ENCODE results near the gene IL31RA.

The IL31RA gene

GRCh38 chr5:55904152-55904551, 53.0 kb downstream of the IL31RA start:
- Mint-ChIP-seq H3K4me3 (no peak overlapping the region), H3K36me3 (ENCODE audit: low read depth) (no peaks in the 10 kb centered on the region)

GRCh38 chr5:55905251-55905650, 54.1 kb downstream of the IL31RA start:
- Mint-ChIP-seq H3K36me3 (ENCODE audit: low read depth) (no peaks in the 10 kb centered on the region), H3K27ac (no peak overlapping the region), H3K4me1 (peaks cover 9% of the 10 kb centered on the region), H3K4me3 (no peak overlapping the region), H3K27me3 (ENCODE audit: low read depth) (no peaks in the 10 kb centered on the region), H3K9me3 (no peaks in the 10 kb centered on the region)
- no peak for TF ChIP-seq CTCF (IDR thresholded peaks at IDR 0.05; ENCODE audit: unreplicated experiment in 3 of 3)

More at GRCh38 chr5:55904152-55904551, 53.0 kb downstream of the IL31RA start:
- no peak for TF ChIP-seq CTCF (IDR thresholded peaks at IDR 0.05; ENCODE audit: unreplicated experiment in 3 of 3)
- H3K9me3 Mint-ChIP-seq = no peaks in the 10 kb centered on the region
- H3K4me1 Mint-ChIP-seq = peaks cover 9% of the 10 kb centered on the region
- no peaks in the 10 kb centered on the region for H3K27me3 Mint-ChIP-seq (ENCODE audit: low read depth)
- no peak overlapping the region for H3K27ac Mint-ChIP-seq

GRCh38 chr5:55907927-55908326, 56.8 kb downstream of the IL31RA start:
- Mint-ChIP-seq H3K9me3 (no peaks in the 10 kb centered on the region), H3K4me3 (no peak overlapping the region), H3K27me3 (ENCODE audit: low read depth) (no peaks in the 10 kb centered on the region), H3K27ac (no peak overlapping the region), H3K4me1 (no peaks in the 10 kb centered on the region), H3K36me3 (ENCODE audit: low read depth) (no peaks in the 10 kb centered on the region)
- TF ChIP-seq CTCF (IDR thresholded peaks at IDR 0.05; ENCODE audit: unreplicated experiment in 3 of 3) = no peak

GRCh38 chr5:55908804-55909203, 57.6 kb downstream of the IL31RA start:
- TF ChIP-seq CTCF (IDR thresholded peaks at IDR 0.05; ENCODE audit: unreplicated experiment in 3 of 3) = no peak
- Mint-ChIP-seq H3K27me3 (ENCODE audit: low read depth) (no peaks in the 10 kb centered on the region), H3K36me3 (ENCODE audit: low read depth) (no peaks in the 10 kb centered on the region), H3K9me3 (no peaks in the 10 kb centered on the region), H3K27ac (no peak overlapping the region), H3K4me1 (no peaks in the 10 kb centered on the region), H3K4me3 (no peak overlapping the region)

GRCh38 chr5:55911784-55912653, 60.9 kb downstream of the IL31RA start:
- no peak overlapping the region for H3K4me3 Mint-ChIP-seq
- peaks cover 4% of the 10 kb centered on the region for H3K4me1 Mint-ChIP-seq
- H3K9me3 Mint-ChIP-seq = no peaks in the 10 kb centered on the region
- no peaks in the 10 kb centered on the region for H3K27me3 Mint-ChIP-seq (ENCODE audit: low read depth)
- H3K36me3 Mint-ChIP-seq (ENCODE audit: low read depth) = no peaks in the 10 kb centered on the region
- H3K27ac Mint-ChIP-seq = no peak overlapping the region
- TF ChIP-seq CTCF (IDR thresholded peaks at IDR 0.05; ENCODE audit: unreplicated experiment in 3 of 3) = no peak
